ENCODE results near the gene LDLRAD4.

LDLRAD4 gene

DNA sequence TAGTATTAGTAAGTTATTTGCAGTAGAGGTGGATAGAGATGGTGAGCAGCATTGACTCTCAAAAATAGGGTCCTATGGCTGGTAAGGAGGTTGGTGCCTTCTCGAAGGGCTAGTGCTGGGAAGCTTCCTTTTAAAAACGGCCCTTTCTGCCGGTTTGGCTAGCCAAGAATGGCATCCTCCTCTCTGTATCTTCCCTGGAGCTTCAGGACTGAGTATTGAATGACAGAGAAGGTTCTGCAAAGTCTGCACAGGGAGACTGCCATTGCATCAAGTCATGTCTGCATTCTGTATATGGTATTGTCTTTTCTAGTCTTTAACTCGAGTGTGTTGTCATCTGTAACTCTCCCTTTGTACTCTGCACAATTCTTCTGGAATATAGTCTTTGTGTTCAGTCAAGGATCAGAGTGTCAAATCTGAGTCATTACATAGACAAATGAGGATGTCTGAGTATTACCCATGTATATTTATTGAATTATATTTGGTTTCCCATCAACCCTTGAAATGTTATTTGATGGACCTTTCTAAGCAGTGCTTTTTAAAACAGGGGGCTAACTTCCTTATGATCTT is 1.1 kb downstream of the LDLRAD4 start:
- Histone ChIP-seq H3K4me3 (replicated peaks; ENCODE audit: insufficient read depth, low read length) (no peak overlapping the region), H3K27me3 (ENCODE audit: insufficient read depth, poor library complexity, severe bottlenecking) (peaks cover 50% of the 10 kb centered on the region), H3K27ac (replicated peaks) (no peak overlapping the region)
- TF ChIP-seq, protein P1, sequence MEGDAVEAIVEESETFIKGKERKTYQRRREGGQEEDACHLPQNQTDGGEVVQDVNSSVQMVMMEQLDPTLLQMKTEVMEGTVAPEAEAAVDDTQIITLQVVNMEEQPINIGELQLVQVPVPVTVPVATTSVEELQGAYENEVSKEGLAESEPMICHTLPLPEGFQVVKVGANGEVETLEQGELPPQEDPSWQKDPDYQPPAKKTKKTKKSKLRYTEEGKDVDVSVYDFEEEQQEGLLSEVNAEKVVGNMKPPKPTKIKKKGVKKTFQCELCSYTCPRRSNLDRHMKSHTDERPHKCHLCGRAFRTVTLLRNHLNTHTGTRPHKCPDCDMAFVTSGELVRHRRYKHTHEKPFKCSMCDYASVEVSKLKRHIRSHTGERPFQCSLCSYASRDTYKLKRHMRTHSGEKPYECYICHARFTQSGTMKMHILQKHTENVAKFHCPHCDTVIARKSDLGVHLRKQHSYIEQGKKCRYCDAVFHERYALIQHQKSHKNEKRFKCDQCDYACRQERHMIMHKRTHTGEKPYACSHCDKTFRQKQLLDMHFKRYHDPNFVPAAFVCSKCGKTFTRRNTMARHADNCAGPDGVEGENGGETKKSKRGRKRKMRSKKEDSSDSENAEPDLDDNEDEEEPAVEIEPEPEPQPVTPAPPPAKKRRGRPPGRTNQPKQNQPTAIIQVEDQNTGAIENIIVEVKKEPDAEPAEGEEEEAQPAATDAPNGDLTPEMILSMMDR (IDR thresholded peaks at IDR 0.05; ENCODE audit: insufficient read depth, low read length): no peak
- TF ChIP-seq POLR2AphosphoS5 (IDR thresholded peaks at IDR 0.05; ENCODE audit: low read depth) (no peak), SPI1 (IDR thresholded peaks at IDR 0.05; ENCODE audit: borderline replicate concordance, low read depth) (no peak), GABPA (IDR thresholded peaks at IDR 0.05; ENCODE audit: low read depth) (no peak)
- TF ChIP-seq, protein P2, sequence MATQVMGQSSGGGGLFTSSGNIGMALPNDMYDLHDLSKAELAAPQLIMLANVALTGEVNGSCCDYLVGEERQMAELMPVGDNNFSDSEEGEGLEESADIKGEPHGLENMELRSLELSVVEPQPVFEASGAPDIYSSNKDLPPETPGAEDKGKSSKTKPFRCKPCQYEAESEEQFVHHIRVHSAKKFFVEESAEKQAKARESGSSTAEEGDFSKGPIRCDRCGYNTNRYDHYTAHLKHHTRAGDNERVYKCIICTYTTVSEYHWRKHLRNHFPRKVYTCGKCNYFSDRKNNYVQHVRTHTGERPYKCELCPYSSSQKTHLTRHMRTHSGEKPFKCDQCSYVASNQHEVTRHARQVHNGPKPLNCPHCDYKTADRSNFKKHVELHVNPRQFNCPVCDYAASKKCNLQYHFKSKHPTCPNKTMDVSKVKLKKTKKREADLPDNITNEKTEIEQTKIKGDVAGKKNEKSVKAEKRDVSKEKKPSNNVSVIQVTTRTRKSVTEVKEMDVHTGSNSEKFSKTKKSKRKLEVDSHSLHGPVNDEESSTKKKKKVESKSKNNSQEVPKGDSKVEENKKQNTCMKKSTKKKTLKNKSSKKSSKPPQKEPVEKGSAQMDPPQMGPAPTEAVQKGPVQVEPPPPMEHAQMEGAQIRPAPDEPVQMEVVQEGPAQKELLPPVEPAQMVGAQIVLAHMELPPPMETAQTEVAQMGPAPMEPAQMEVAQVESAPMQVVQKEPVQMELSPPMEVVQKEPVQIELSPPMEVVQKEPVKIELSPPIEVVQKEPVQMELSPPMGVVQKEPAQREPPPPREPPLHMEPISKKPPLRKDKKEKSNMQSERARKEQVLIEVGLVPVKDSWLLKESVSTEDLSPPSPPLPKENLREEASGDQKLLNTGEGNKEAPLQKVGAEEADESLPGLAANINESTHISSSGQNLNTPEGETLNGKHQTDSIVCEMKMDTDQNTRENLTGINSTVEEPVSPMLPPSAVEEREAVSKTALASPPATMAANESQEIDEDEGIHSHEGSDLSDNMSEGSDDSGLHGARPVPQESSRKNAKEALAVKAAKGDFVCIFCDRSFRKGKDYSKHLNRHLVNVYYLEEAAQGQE (IDR thresholded peaks at IDR 0.05; ENCODE audit: insufficient replicate concordance, low read depth): no peak
- no peak for DNase-seq (ENCODE audit: low read depth in 1 of 2, low spot score in 1 of 2)

DNA sequence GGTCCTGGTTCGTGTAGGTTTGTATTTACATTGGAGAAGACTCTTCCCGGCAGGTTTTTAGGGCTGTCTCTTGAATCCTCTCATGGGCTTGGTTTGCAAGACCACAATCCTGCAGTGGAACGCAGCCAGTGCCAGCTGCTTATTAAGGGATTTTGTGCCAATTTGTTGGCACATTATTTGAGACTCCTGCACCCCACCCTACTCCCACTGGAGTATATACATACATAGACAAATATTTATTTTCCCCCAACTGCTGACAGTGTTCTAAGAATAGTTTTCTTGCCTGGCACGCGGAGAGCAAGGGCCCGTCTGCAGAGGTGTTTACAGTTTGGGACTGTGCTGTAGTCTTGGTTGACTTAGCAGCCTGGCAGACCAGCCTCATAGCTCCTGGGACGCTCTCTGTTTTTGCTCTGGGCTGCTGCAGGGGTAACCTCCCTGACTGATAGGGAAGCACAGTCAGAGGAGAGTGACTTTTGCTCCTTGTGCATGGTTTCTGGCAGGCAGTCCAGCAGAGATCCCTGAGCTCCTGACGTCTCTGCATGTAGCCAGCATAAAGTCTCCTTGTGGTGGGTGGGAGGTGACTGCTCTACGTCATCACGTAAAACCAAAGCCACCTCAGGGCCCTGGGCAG is 1.9 kb downstream of the LDLRAD4 start:
- peaks cover 50% of the 10 kb centered on the region for H3K27me3 ChIP-seq (ENCODE audit: insufficient read depth, poor library complexity, severe bottlenecking)
- no peak overlapping the region for H3K27ac ChIP-seq (replicated peaks)
- DNase-seq (ENCODE audit: low read depth in 1 of 2, low spot score in 1 of 2): no peak
- TF ChIP-seq, protein P2 (IDR thresholded peaks at IDR 0.05; ENCODE audit: insufficient replicate concordance, low read depth): no peak
- TF ChIP-seq POLR2AphosphoS5 (IDR thresholded peaks at IDR 0.05; ENCODE audit: low read depth) (no peak), GABPA (IDR thresholded peaks at IDR 0.05; ENCODE audit: low read depth) (no peak), SPI1 (IDR thresholded peaks at IDR 0.05; ENCODE audit: borderline replicate concordance, low read depth) (no peak)
- TF ChIP-seq, protein P1 (IDR thresholded peaks at IDR 0.05; ENCODE audit: insufficient read depth, low read length): no peak
- no peak overlapping the region for H3K4me3 ChIP-seq (replicated peaks; ENCODE audit: insufficient read depth, low read length)

DNA sequence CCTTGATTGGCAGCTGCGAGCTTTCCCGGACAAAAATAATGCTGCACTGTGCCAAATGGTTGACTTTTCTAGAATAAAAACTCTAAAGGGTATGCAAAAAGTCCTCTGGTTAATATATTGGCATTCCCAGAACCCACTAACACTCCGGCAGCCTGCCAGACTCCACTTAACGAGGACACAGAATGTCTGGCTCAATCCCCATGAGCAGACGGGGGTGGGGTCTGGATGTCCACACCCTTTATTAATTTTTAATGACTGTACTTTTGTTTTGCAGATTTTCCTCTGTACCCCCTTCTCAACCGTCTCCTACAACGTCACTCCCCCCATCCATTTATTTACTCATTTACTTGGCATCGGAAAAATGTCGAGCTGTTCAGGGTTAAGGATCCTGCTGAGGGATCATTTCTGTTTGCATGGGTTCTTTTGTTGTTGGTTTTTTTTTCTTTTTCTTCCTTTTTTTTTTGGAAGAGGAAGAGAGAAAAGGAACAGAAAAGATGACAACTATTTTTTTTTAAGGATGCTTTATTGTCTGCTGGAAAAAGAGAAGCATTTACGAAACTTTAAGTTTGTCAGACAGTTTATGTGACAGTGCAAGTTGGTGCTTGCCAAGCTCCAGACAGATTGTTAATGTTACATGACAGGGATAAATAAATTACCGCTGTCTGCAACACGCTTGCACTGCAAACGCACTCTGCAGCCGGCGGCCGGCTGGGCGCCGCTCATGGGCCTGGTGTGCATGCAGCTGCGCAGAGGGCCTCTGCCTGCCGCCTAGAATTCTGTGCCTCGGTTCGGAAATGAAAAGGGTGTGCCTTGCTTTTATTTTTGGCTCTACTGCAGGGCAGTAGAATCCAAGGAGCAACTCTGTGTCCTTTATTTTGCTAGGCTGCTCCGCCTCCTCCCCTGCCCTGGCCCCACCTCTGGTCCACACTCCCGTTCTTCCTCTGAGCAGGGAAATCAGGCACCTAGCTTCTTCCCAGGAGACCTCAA is 3.6 kb downstream of the LDLRAD4 start:
- H3K27ac ChIP-seq (replicated peaks): no peak overlapping the region
- peaks cover 46% of the 10 kb centered on the region for H3K27me3 ChIP-seq (ENCODE audit: insufficient read depth, poor library complexity, severe bottlenecking)
- no peak overlapping the region for H3K4me3 ChIP-seq (replicated peaks; ENCODE audit: insufficient read depth, low read length)
- TF ChIP-seq SPI1 (IDR thresholded peaks at IDR 0.05; ENCODE audit: borderline replicate concordance, low read depth) (no peak), GABPA (IDR thresholded peaks at IDR 0.05; ENCODE audit: low read depth) (no peak), POLR2AphosphoS5 (IDR thresholded peaks at IDR 0.05; ENCODE audit: low read depth) (no peak)
- no peak for DNase-seq (ENCODE audit: low read depth in 1 of 2, low spot score in 1 of 2)

DNA sequence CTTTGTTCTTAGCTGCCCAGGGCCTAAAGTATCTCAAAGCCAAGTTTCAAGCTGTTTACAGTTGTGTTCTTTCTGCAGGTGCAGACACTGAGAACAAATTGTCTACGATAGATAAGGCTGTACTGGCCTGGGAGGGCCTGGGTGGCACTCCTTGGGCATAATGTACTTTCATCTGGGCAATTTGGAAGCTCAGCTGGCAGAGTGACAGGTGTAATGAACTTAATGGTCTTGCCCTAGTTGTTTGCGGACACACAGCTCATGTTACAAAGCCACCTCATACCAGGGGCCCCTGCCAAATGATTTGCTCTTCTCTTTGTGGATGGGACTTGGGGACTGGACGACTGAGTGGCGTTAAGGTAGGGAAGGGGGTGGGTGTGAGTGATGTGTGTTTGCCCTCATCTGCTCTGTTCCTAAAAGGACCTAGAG is 4.3 kb downstream of the LDLRAD4 start:
- Histone ChIP-seq H3K27me3 (ENCODE audit: insufficient read depth, poor library complexity, severe bottlenecking) (peaks cover 46% of the 10 kb centered on the region), H3K27ac (replicated peaks) (no peak overlapping the region), H3K4me3 (replicated peaks; ENCODE audit: insufficient read depth, low read length) (no peak overlapping the region)
- no peak for DNase-seq (ENCODE audit: low read depth in 1 of 2, low spot score in 1 of 2)
- no peak for TF ChIP-seq POLR2AphosphoS5 (IDR thresholded peaks at IDR 0.05; ENCODE audit: low read depth)
- TF ChIP-seq, protein P2 (IDR thresholded peaks at IDR 0.05; ENCODE audit: insufficient replicate concordance, low read depth): no peak

Measured in HL-60 (cell line).